Lung (tissue), 13 donors: ENCODE results near the gene EPS15. TPM values are rescaled to one million over a fixed set of nuclear protein-coding genes. Genes with fewer than 3 reads are reported as not detected.

Source experiments
- ATAC-seq: fragments of 200-7000 bp; cut with Tn5 transposase; one replicate; pipeline ENCODE4 v1.9.1; 2020; ENCODE audit warnings: moderate number of reproducible peaks; ENCODE audit not compliant: insufficient read depth, low FRiP score
- DNase-seq, 3 donors: peaks; one replicate each; pipeline ENCODE4 v3.0.0-alpha.2; 2013 to 2017
- H3K27ac ChIP-seq, 2 donors: one replicate each; pipeline ENCODE4 v1.5.1; 2013; ENCODE audit warnings: mild to moderate bottlenecking in 2 of 2, moderate library complexity in 2 of 2, control low read depth in 1 of 2, inconsistent platforms in 1 of 2, low read depth in 1 of 2, low read length in 1 of 2
- H3K27me3 ChIP-seq, 3 donors: one replicate each; pipeline ENCODE4 v1.5.1; 2013; ENCODE audit warnings: low read length in 2 of 3; ENCODE audit not compliant: control insufficient read depth in 3 of 3, insufficient read depth in 3 of 3
- H3K36me3 ChIP-seq, 4 donors: one replicate each; pipeline ENCODE4 v1.5.1; 2013; ENCODE audit warnings: low read length in 4 of 4, mild to moderate bottlenecking in 1 of 4, moderate library complexity in 1 of 4; ENCODE audit not compliant: control insufficient read depth in 4 of 4, insufficient read depth in 4 of 4
- H3K4me1 ChIP-seq, 5 donors: one replicate each; pipeline ENCODE4 v1.5.1; 2013; ENCODE audit warnings: low read length in 5 of 5, mild to moderate bottlenecking in 2 of 5, moderate library complexity in 1 of 5; ENCODE audit not compliant: control insufficient read depth in 5 of 5, insufficient read depth in 5 of 5
- H3K4me3 ChIP-seq: one replicate; pipeline ENCODE4 v1.5.1; 2013; ENCODE audit warnings: mild to moderate bottlenecking, control low read depth, moderate library complexity
- H3K9ac ChIP-seq, 2 donors: one replicate each; pipeline ENCODE4 v1.5.1; 2013; ENCODE audit warnings: low read length in 2 of 2, control low read depth in 1 of 2; ENCODE audit not compliant: insufficient read depth in 1 of 2
- H3K9me3 ChIP-seq, 4 donors: one replicate each; pipeline ENCODE4 v1.5.1; 2013; ENCODE audit warnings: low read length in 3 of 4, mild to moderate bottlenecking in 1 of 4, moderate library complexity in 1 of 4; ENCODE audit not compliant: control insufficient read depth in 4 of 4, insufficient read depth in 3 of 4
- WGBS, 2 donors: extraction: QIAGEN DNeasy Blood & Tissue Kit; methylation state at CpG; one replicate each; pipeline ENCODE4 v1.1.7; 2013; 5-methylcytosine and 5-hydroxymethylcytosine counted together
- polyA plus RNA-seq, 2 donors: library from polyadenylated mRNA; stranded (reverse); fragments of 200-250 nt; gene quantifications; one replicate each; pipeline ENCODE4 v1.2.1, GENCODE V29; 2013
- small RNA-seq: library from RNA; depleted of rRNA; stranded (forward); fragments of <200 nt; gene quantifications from one replicate; pipeline ENCODE3, GENCODE V24; 2014; ENCODE audit warnings: low replicate concordance
- total RNA-seq, 2 donors: library from RNA; depleted of rRNA in 1 of 2; stranded (reverse); fragments of >200 nt in 1 of 2; gene quantifications; one replicate each; pipeline ENCODE4 v1.2.1, GENCODE V29; 2014 to 2021
- TF ChIP-seq, protein P1 (sequence below): IDR thresholded peaks from 2 replicates; pipeline ENCODE4 v1.5.1; 2012; ENCODE audit warnings: mild to moderate bottlenecking; ENCODE audit errors: control extremely low read depth, extremely low read depth
- donor health status: control.
- donor health status: control.
- donor health status: Bipolar disorder and iron deficiency.
- donor health status: healthy.
- donor health status: DM: yes; HTN: yes; CAD: no.

Gene EPS15
- total and polyA plus RNA-seq, 4 donors: 19.2 to 87.2 (median 45.5) TPM

DNA sequence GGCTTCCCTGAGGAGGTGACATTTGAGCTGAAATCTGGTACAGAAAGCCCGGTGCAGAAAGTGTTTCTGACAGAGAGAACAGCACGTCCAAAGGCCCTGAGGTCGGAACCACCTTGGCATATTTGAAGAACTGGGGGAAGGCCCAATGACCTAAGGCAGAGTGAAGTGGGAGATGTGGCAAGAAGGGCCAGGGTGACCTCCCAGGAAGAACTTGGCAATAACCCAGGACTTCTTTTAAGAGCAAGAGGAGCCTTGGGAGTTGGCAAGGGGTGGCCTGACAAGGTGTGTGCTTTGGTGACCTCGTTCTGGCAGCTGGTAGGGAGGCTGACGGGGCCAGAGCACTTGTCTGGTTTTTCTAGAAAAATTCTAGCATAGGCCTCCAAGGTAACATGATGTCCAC lies 212.1 kb downstream of the EPS15 start:
- no peak for ATAC-seq

DNA sequence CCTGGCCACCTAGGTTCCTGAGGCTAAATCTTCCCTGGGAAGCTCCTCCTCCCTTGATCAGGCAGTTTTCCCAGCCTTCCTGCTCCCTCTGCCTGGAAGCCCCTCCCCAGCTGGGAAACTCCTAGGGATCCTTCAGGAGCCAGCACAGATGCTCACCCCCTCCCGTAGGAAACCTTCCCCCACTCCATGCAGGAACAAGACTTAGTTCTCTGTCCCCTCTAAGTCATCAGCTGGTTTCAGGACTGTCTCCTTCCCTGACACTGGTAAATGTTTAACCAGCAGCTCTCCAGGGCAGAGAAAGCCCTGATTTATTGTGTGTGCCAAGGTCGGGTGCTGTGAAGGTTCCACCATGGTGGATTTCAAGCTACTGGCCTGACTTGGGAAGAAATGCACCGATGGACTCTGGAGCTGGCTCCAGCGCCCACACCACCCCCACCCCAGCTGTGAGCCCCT lies 213.7 kb downstream of the EPS15 start:
- TF ChIP-seq, protein P1, sequence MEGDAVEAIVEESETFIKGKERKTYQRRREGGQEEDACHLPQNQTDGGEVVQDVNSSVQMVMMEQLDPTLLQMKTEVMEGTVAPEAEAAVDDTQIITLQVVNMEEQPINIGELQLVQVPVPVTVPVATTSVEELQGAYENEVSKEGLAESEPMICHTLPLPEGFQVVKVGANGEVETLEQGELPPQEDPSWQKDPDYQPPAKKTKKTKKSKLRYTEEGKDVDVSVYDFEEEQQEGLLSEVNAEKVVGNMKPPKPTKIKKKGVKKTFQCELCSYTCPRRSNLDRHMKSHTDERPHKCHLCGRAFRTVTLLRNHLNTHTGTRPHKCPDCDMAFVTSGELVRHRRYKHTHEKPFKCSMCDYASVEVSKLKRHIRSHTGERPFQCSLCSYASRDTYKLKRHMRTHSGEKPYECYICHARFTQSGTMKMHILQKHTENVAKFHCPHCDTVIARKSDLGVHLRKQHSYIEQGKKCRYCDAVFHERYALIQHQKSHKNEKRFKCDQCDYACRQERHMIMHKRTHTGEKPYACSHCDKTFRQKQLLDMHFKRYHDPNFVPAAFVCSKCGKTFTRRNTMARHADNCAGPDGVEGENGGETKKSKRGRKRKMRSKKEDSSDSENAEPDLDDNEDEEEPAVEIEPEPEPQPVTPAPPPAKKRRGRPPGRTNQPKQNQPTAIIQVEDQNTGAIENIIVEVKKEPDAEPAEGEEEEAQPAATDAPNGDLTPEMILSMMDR: no peak
- Histone ChIP-seq H3K27ac (no peak overlapping the region), H3K4me3 (no peak overlapping the region), H3K27me3 (no peaks in the 10 kb centered on the region), H3K9me3 (no peaks in the 10 kb centered on the region), H3K9ac (no peak overlapping the region), H3K4me1 (peaks cover 0 to 5% (median 0%) of the 10 kb centered on the region in 5 donors), H3K36me3 (no peaks in the 10 kb centered on the region)
- no peak for ATAC-seq
- DNase-seq: no peak
- 71 to 97% methylated on average over 4 of the region's 4 CpGs for WGBS, 2 donors

More for the DNA sequence above, 212.1 kb downstream of the EPS15 start:
- peaks cover 0 to 5% (median 0%) of the 10 kb centered on the region in 5 donors for H3K4me1 ChIP-seq
- no peak overlapping the region for H3K27ac ChIP-seq
- no peak overlapping the region for H3K9ac ChIP-seq
- no peak overlapping the region for H3K4me3 ChIP-seq
- H3K27me3 ChIP-seq: no peaks in the 10 kb centered on the region
- 81 to 93% methylated on average over 5 of the region's 5 CpGs for WGBS, 2 donors
- no peaks in the 10 kb centered on the region for H3K36me3 ChIP-seq
- no peak for DNase-seq
- no peaks in the 10 kb centered on the region for H3K9me3 ChIP-seq
- TF ChIP-seq, protein P1: no peak

DNA sequence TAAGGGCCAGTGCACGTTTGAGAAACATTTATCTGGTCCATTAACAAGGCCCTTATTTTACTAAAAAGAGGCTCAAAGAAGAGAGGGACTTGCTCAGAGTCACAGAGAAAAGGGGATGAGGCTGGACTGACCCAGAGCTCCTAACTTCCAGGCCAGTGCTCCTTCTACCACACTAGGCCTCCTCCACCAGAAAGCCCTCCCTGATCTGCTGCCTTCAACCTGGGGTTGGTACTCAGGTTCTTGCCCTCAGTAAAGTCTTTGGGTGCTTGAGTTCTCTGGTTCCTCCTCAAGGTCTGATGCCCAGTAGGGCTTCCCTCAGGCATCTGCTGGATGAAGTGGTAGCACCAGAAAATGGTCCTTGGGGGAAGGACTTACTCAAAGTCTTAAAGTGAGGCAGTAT lies 214.7 kb downstream of the EPS15 start:
- Histone ChIP-seq H3K27me3 (no peaks in the 10 kb centered on the region), H3K4me3 (no peak overlapping the region), H3K4me1 (peaks cover 0 to 5% (median 0%) of the 10 kb centered on the region in 5 donors), H3K9me3 (no peaks in the 10 kb centered on the region), H3K36me3 (no peaks in the 10 kb centered on the region), H3K27ac (no peak overlapping the region), H3K9ac (no peak overlapping the region)
- ATAC-seq: no peak
- 30 to 54% methylated on average over 1 of the region's 1 CpG for WGBS, 2 donors
- no peak for DNase-seq
- TF ChIP-seq, protein P1: no peak

Small RNAs within 50 kb of the gene (small RNA-seq; reads per million reads assigned to genes)
- gene RNU6-1281P: not detected
- not detected for gene RNU6-877P

Other genes starting within 250 kb of the EPS15 start
- 10 to 100 TPM; 16.6 to 46.8 TPM for gene TTC39A, start 188.7 kb downstream of the EPS15 start, total RNA-seq
- gene TTC39A, start 188.7 kb downstream of the EPS15 start, polyA plus RNA-seq: 10 to 100 TPM; 24.5 to 32.6 TPM
- gene OSBPL9, start 97.8 kb upstream of the EPS15 start, total RNA-seq: 100 to 1,000 TPM in 1 of 2 donors, 10 to 100 TPM in 1; 82.8 to 135 TPM
- 10 to 100 TPM; 36.8 to 62.1 TPM for gene OSBPL9, start 97.8 kb upstream of the EPS15 start, polyA plus RNA-seq